Measurements from ENCODE around the gene TRAPPC8.

- TF ChIP-seq, protein P1, sequence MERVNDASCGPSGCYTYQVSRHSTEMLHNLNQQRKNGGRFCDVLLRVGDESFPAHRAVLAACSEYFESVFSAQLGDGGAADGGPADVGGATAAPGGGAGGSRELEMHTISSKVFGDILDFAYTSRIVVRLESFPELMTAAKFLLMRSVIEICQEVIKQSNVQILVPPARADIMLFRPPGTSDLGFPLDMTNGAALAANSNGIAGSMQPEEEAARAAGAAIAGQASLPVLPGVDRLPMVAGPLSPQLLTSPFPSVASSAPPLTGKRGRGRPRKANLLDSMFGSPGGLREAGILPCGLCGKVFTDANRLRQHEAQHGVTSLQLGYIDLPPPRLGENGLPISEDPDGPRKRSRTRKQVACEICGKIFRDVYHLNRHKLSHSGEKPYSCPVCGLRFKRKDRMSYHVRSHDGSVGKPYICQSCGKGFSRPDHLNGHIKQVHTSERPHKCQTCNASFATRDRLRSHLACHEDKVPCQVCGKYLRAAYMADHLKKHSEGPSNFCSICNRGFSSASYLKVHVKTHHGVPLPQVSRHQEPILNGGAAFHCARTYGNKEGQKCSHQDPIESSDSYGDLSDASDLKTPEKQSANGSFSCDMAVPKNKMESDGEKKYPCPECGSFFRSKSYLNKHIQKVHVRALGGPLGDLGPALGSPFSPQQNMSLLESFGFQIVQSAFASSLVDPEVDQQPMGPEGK (CRISPR knock-in tag; IDR thresholded peaks at IDR 0.05; ENCODE audit: borderline replicate concordance), result no peak
- TF ChIP-seq ZNF8 (CRISPR knock-in tag; IDR thresholded peaks at IDR 0.05) (no peak), OSR1 (CRISPR knock-in tag; IDR thresholded peaks at IDR 0.05) (no peak), BACH2 (CRISPR knock-in tag; IDR thresholded peaks at IDR 0.05; ENCODE audit: borderline replicate concordance) (no peak), CSRNP3 (CRISPR knock-in tag; IDR thresholded peaks at IDR 0.05) (no peak), ESRRG (CRISPR knock-in tag; IDR thresholded peaks at IDR 0.05) (no peak), POU6F1 (CRISPR knock-in tag; IDR thresholded peaks at IDR 0.05; ENCODE audit: borderline replicate concordance, low read depth) (no peak), ZC3H10 (CRISPR knock-in tag; IDR thresholded peaks at IDR 0.05) (no peak)
- TF ChIP-seq, protein P2, sequence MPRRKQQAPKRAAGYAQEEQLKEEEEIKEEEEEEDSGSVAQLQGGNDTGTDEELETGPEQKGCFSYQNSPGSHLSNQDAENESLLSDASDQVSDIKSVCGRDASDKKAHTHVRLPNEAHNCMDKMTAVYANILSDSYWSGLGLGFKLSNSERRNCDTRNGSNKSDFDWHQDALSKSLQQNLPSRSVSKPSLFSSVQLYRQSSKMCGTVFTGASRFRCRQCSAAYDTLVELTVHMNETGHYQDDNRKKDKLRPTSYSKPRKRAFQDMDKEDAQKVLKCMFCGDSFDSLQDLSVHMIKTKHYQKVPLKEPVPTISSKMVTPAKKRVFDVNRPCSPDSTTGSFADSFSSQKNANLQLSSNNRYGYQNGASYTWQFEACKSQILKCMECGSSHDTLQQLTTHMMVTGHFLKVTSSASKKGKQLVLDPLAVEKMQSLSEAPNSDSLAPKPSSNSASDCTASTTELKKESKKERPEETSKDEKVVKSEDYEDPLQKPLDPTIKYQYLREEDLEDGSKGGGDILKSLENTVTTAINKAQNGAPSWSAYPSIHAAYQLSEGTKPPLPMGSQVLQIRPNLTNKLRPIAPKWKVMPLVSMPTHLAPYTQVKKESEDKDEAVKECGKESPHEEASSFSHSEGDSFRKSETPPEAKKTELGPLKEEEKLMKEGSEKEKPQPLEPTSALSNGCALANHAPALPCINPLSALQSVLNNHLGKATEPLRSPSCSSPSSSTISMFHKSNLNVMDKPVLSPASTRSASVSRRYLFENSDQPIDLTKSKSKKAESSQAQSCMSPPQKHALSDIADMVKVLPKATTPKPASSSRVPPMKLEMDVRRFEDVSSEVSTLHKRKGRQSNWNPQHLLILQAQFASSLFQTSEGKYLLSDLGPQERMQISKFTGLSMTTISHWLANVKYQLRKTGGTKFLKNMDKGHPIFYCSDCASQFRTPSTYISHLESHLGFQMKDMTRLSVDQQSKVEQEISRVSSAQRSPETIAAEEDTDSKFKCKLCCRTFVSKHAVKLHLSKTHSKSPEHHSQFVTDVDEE (CRISPR knock-in tag; IDR thresholded peaks at IDR 0.05), result no peak
Measured at GRCh38 chr18:31946305-31947046, 3.5 kb upstream of the TRAPPC8 start.
